Mesothelial cell of epicardium (in vitro differentiated cells): ENCODE data around the gene ACACA. TPM values are rescaled to one million over a fixed set of nuclear protein-coding genes. Genes with fewer than 3 reads are reported as not detected.

ENCODE experiments used
- DNase-seq, 2 experiments: peaks; one replicate each; pipeline ENCODE4 v3.0.0; 2021; ENCODE audit warnings: low spot score in 2 of 2; ENCODE audit not compliant: unreplicated experiment in 2 of 2
- H3K27ac Mint-ChIP-seq: 2 replicates; pipeline ENCODE4 v1.8.0; 2021; ENCODE audit warnings: mixed read lengths
- H3K27me3 Mint-ChIP-seq: 2 replicates; pipeline ENCODE4 v1.8.0; 2021; ENCODE audit warnings: low read depth, mixed read lengths
- H3K36me3 Mint-ChIP-seq: 2 replicates; pipeline ENCODE4 v1.8.0; 2021; ENCODE audit warnings: mixed read lengths
- H3K4me1 Mint-ChIP-seq: 2 replicates; pipeline ENCODE4 v1.8.0; 2021; ENCODE audit warnings: mixed read lengths
- H3K4me3 Mint-ChIP-seq: 2 replicates; pipeline ENCODE4 v1.8.0; 2021; ENCODE audit warnings: mild to moderate bottlenecking, moderate library complexity, mixed read lengths
- H3K9me3 Mint-ChIP-seq: 2 replicates; pipeline ENCODE4 v1.8.0; 2021; ENCODE audit warnings: mixed read lengths
- CTCF ChIP-seq: fragments of 200-600 bp; sonication (generic); IDR thresholded peaks from one replicate; pipeline ENCODE4 v1.5.0; 2021; ENCODE audit warnings: antibody characterized with exemption; ENCODE audit not compliant: unreplicated experiment
- total RNA-seq: library from RNA; stranded (reverse); gene quantifications from 3 replicates; pipeline ENCODE4 v1.2.1, GENCODE V29; 2021

Gene ACACA
- total RNA-seq, 1 donor from 2014 or later: 127 TPM

GRCh38 chr17:37191219-37191618 lies 215.4 kb downstream of the ACACA start:
- Mint-ChIP-seq H3K4me3 (no peak overlapping the region), H3K36me3 (peaks cover 23% of the 10 kb centered on the region), H3K9me3 (no peaks in the 10 kb centered on the region), H3K27me3 (no peaks in the 10 kb centered on the region), H3K27ac (no peak overlapping the region), H3K4me1 (peaks cover 17% of the 10 kb centered on the region)
- TF ChIP-seq CTCF: no peak
- DNase-seq: no peak

GRCh38 chr17:37190493-37190892 lies 216.1 kb downstream of the ACACA start:
- peak; percentile 57 for TF ChIP-seq CTCF
- H3K4me3 Mint-ChIP-seq: no peak overlapping the region
- peaks cover 26% of the 10 kb centered on the region for H3K36me3 Mint-ChIP-seq
- peaks cover 17% of the 10 kb centered on the region for H3K4me1 Mint-ChIP-seq
- no peak for DNase-seq
- H3K27ac Mint-ChIP-seq: no peak overlapping the region
- H3K27me3 Mint-ChIP-seq: no peaks in the 10 kb centered on the region
- H3K9me3 Mint-ChIP-seq: no peaks in the 10 kb centered on the region

- DNase-seq: no peak
- TF ChIP-seq CTCF: no peak
- Mint-ChIP-seq H3K27ac (peak overlapping the region; percentile 61), H3K4me3 (no peak overlapping the region), H3K4me1 (peaks cover 15% of the 10 kb centered on the region), H3K9me3 (no peaks in the 10 kb centered on the region), H3K36me3 (peaks cover 31% of the 10 kb centered on the region), H3K27me3 (no peaks in the 10 kb centered on the region)
These were observed 218.5 kb downstream of the ACACA start for GRCh38 chr17:37188157-37188556.

GRCh38 chr17:37187262-37187661 lies 219.4 kb downstream of the ACACA start:
- Mint-ChIP-seq H3K9me3 (no peaks in the 10 kb centered on the region), H3K27ac (peak overlapping the region; percentile 61), H3K36me3 (peaks cover 28% of the 10 kb centered on the region), H3K27me3 (no peaks in the 10 kb centered on the region), H3K4me1 (peaks cover 19% of the 10 kb centered on the region), H3K4me3 (no peak overlapping the region)
- no peak for TF ChIP-seq CTCF
- no peak for DNase-seq

- Mint-ChIP-seq H3K4me3 (no peak overlapping the region), H3K9me3 (no peaks in the 10 kb centered on the region), H3K4me1 (peaks cover 18% of the 10 kb centered on the region), H3K36me3 (peaks cover 24% of the 10 kb centered on the region), H3K27ac (peak overlapping the region; percentile 72), H3K27me3 (no peaks in the 10 kb centered on the region)
- TF ChIP-seq CTCF: no peak
- no peak for DNase-seq
These were observed 223.7 kb downstream of the ACACA start for GRCh38 chr17:37182786-37183465.
